GM23248 (cell line): Measurements from ENCODE around the gene GADD45G.

Experiments
- EZH2 ChIP-seq: fragments of 200-600 bp; sonication (generic); IDR thresholded peaks from 2 replicates; pipeline ENCODE4 v1.6.1; 2018; ENCODE audit warnings: antibody characterized with exemption, mild to moderate bottlenecking; ENCODE audit not compliant: insufficient read depth, poor library complexity, severe bottlenecking
- EZH2phosphoT487 ChIP-seq: fragments of 200-600 bp; sonication (generic); IDR thresholded peaks from 2 replicates; pipeline ENCODE4 v1.6.1; 2018; ENCODE audit warnings: antibody characterized with exemption, moderate library complexity, mild to moderate bottlenecking, low read depth; ENCODE audit not compliant: insufficient read depth

DNA sequence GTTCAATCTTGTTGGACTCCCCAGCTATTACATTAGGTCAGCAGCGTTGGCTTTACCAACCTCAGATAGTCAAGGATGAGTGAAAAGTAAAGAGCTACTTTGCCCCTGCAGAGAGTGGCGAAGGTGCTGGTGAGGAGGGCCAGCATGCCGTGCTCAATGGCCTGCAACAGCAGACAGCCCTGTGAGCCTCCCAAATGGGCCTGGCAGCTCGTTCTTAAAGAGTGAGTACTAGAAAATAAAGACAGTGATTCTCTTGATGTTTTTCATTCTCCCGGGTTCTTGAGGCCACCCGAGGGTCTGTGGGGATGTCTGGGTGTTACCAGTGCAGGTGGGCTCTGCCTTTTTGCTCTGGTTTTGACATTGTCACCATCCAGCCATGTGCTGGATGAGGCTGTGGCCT, 16.2 kb downstream of the GADD45G start:
- TF ChIP-seq EZH2 = no peak
- TF ChIP-seq EZH2phosphoT487 = no peak
